Renal pelvis (tissue), 4 donors: ENCODE data around the gene TRPC4AP. TPM values are rescaled to one million over a fixed set of nuclear protein-coding genes. Genes with fewer than 3 reads are reported as not detected.
A peak's percentile ranks its signal among the peaks of the same experiment; 100 is the strongest.

Source experiments
- DNase-seq: peaks from one replicate; pipeline ENCODE4 v3.0.0-alpha.2; 2013
- polyA plus RNA-seq, 3 donors: library from polyadenylated mRNA; unstranded; fragments of 120-200 nt; gene quantifications; one replicate each; pipeline ENCODE4 v1.2.1, GENCODE V29; 2013; ENCODE audit not compliant: insufficient read length in 3 of 3

Gene TRPC4AP
- polyA plus RNA-seq, 3 donors, result 63.0 to 70.7 (median 70.1) TPM

DNA sequence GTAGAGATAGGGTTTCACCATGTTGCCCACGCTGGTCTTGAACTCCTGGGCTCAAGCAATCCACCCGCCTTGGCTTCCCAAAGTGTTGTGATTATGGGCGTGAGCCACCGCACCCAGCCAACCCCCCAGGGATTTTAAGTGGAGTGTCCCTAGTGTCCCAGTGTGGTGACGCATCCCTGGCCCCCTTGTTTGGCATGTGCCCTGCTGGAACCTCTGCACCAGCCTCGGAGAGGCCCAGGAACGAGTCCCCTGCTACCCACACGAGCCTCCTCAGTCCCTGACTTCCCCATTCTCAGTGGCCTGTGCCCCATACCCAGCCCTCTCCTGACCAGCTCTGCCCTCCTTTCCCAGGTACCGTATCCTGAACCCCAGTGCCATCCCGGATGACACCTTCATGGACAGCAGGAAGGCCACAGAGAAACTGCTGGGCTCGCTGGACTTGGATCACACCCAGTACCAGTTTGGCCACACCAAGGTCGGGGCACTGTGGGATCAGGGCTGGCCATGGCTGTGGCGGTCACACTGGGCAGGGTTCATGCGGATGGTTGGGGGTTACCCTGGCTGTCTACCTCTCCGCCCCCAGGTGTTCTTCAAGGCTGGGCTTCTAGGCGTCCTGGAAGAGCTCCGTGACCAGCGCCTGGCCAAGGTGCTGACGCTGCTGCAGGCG is 99.7 kb downstream of the TRPC4AP start:
- DNase-seq, result no peak

DNA sequence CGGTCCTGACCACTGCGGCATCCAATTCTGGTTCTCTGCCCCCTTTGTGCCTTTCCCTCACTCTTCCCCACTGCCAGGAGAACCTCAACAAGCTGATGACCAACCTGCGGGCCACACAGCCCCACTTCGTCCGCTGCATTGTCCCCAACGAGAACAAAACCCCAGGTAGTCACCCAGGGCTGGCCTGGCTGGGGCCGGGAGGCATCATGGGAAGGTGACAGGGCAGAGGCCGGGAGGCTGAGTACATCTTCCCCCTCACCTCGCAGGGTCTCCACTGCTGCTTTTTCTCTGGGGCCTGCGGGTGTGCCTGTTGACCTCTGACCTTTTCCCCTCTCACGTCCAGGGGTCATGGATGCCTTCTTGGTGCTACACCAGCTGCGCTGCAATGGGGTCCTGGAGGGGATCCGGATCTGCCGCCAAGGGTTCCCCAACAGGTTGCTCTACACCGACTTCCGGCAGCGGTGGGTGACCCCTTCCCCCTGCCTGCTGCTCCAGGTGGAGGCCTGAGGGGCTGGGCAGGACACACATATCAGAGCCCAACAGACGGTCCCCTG is 101.9 kb downstream of the TRPC4AP start:
- DNase-seq, result no peak

DNA sequence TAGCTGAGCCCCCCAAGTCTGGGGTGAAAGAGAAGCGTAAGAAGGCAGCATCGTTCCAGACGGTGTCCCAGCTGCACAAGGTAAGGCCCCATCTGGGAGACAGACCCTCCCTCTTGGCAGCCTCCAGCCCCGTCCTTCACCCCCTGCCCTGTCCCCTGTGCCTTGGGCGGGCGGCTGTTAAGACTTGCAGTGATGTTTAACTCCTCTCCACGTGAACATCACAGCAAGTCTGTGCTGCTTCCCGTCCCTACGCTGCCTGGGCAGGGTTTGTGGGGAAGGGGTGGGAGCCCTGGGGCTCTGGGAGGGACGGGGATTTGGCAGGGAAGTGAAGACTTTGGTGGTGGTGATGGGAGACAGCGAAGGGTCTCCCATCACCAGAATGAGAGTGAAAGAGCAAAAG is 102.4 kb downstream of the TRPC4AP start:
- no peak for DNase-seq

DNA sequence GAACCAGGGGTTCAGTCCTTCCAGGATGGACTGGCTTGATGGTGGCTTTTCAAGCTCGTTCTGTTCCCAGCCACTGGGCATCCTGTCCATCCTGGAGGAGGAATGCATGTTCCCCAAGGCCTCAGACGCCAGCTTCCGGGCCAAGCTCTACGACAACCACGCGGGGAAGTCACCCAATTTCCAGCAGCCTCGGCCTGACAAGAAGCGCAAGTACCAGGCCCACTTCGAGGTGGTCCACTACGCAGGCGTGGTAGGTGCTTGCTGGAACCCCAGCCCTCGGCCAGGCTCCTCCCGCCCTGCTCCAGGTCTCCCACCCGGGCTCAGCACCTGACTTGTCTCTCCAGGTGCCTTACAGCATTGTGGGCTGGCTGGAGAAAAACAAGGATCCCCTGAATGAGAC is 102.9 kb downstream of the TRPC4AP start:
- no peak for DNase-seq

DNA sequence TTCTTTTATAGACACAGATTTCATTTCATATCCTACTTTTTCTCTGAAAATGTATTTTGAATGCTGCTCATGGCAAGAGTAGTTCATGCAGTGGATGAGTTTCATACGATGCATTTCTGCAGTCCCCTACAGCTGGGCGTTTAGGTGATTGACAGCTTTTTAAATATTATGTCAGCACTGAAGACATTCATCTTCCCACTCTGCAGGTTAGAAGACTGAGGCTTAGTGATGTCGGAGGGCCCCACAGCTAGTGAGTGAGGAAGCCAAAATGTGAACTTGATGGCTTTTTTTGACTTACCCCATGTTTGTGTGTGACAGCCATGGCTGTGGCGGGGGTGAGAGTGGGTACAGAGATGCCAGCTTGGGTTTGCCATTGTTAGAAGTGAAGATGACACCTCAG is 103.5 kb downstream of the TRPC4AP start:
- DNase-seq, result no peak

DNA sequence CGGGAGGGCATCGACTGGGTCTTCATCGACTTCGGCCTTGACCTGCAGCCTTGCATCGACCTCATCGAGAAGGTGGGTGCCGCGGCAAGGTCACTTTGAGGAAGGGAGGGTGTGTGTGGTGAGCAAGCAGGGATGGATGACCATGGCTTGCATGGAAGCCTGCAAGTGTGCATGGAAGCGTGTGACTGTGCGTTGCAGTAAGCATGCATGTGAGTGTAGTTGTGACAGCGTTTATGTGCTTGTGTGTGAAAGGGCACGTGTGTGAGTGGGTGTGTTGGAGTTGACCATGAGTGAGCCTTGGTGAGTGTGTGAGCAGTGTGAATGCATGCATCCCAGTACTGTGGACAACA is 104.4 kb downstream of the TRPC4AP start:
- no peak for DNase-seq

DNA sequence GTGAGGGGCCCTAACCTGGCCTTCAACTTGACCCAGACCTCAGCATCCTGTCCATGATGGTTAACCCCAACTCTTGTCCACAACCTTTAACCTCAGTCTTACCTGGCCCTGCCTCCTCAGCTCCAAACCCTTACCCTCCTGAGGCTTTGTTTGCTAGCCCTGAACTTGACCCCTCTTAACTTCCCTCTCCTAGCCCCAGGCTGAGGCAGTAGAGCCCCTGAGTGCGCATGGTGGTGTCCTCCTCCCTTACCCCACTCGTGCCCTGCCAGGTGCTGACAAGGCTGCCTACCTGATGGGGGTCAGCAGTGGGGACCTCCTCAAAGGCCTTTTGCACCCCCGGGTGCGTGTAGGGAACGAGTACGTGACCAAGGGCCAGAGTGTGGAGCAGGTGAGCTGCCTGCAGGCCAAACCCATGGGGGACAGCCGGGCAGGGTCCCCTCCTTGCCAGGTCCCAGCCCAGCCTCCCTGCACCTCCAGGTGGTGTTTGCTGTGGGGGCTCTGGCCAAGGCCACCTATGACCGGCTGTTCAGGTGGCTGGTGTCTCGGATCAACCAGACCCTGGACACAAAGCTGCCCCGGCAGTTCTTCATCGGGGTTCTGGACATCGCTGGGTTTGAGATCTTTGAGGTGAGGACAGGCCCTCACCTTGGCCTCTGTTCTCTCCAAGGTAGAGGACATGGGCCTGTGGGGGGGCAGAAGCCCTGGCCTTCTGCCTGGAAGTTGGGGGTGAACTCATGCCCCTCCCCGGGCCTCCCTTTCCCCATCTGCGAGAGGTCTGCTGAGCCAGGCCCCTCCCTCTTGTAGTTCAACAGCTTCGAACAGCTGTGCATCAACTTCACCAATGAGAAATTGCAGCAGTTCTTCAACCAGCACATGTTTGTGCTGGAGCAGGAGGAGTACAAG is 105.1 kb downstream of the TRPC4AP start:
- peak; percentile 20 for DNase-seq

DNA sequence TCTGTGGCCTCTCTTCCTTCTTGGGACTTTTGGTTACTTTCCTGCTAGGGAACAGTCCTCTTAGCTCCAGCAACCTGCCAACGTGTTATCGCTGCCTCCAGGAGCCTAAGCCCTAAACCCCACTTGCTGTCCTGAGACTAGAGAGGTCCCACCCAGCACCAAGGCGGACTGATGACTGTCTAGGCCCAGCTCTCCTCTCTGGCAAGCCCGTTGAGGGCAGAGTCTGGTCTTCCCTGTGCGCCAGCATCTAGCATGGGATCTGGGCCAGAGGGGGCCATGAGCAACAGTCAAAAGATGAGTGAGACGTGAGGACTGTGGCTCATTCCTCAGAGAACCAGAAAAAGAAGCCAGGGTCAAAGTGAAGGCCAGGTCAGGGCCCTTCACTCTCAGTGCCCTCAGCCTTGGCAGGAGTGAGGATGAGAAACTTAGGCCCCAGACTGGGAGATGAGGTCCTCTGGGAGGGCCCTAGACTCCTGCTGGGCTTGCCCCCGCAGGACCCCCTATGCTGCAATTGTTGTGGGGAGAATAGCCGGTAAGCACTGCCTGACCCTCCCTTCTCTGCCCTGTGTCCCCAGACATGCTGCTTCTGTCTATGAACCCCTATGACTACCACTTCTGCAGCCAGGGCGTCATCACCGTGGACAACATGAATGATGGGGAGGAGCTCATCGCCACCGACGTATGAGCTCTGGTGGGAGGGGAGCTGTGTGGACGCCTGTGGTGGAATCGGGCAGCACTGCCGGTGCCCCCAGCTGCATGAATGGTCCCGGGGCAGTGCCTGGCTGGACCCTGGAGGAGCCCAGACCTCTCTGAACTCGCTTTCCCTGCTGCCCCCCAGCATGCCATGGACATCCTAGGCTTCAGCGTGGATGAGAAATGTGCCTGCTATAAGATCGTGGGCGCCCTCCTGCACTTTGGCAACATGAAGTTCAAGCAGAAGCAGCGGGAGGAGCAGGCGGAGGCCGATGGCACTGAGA is 106.0 kb downstream of the TRPC4AP start:
- no peak for DNase-seq

DNA sequence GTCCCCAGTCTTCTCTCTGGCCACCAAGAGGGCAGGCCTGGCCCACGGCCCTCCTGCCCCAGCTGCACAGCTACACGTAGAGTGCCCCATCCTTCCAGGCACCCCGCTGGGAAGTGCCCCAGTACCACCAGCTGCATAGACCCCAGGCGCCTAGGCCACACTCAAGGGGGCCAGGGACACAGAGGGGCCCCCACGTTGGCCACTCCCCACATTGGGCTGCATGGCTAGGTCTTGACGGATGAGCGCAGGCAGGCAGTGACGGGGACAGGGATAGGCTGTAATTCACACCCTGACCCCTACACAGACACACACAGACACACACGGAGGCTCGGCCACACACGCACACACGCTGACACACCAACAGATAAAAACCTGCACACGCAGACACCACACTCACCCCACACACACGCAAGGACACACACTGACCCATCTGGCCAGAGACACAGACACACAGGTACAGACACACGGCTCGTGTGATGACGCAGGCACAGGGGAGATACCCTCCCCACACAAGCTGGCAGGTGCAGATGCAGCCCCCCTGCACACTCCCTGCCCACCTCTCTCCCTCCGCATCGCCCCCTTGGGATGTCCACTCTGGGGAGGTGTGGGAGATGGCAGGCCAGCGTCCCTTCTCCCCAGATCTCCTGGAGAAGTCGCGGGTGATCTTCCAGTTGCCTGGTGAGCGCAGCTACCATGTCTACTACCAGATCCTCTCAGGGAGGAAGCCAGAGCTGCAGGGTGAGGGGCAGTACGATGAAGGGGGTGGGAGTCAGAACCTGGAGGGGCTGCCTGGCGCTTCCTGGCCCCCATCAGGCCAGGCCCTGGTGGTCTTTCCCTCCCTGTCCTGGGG is 106.9 kb downstream of the TRPC4AP start:
- DNase-seq, result peak; percentile 12

DNA sequence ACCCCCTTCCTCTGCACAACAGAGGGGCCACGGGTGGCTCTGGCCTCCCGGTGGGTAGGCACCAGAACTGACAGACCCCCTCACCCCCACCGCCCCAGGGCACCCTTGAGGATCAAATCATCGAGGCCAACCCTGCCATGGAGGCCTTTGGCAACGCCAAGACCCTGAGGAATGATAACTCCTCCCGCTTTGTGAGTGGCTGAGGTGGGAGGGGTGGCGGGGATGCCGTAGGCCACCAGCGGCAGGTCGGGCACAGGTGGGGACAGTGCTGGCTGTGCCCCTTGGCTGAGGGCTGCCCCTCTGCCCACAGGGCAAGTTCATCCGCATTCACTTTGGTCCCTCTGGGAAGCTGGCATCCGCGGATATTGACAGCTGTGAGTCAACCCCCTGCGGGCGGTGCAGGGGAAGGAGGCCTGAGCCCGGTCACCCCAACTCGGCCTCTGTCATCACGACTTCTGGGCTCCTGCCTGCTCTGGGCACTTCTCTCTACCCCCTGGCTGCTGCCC is 107.8 kb downstream of the TRPC4AP start:
- no peak for DNase-seq

DNA sequence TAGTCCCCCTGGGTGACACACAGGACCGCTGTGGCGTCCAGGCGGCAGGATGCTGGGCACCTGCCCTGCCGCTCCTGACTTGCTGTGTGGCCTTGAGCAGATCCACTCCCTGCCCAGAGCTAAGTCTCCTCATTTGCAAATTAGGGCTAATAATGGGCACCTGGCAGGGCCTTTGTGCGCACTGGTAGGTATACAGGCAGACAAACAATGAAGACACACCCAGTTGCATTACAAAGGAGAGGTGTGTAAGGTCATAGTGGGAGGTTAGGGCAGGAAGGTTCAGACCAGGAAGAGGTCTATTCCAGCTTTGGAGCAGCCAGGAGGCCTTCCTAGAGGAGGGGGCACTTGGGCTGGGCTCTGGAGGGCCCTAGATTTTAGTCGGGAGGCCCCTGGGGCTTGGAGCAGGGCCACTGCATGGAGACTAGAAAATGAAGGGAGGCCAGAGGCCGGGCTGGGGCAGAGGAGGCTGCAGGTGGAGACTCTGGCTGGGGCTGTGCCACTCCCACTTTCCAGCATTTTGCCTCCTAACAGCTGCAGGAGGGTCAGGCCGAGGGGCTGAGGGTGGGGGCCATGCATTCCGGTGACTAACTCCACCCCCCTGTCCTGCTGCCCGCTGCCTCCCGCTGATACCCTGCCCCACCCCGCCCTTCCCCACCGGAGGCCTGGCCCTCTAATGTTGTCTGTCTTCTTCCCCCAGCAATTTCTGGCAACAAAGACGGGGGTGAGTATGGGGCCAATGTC is 108.4 kb downstream of the TRPC4AP start:
- no peak for DNase-seq

DNA sequence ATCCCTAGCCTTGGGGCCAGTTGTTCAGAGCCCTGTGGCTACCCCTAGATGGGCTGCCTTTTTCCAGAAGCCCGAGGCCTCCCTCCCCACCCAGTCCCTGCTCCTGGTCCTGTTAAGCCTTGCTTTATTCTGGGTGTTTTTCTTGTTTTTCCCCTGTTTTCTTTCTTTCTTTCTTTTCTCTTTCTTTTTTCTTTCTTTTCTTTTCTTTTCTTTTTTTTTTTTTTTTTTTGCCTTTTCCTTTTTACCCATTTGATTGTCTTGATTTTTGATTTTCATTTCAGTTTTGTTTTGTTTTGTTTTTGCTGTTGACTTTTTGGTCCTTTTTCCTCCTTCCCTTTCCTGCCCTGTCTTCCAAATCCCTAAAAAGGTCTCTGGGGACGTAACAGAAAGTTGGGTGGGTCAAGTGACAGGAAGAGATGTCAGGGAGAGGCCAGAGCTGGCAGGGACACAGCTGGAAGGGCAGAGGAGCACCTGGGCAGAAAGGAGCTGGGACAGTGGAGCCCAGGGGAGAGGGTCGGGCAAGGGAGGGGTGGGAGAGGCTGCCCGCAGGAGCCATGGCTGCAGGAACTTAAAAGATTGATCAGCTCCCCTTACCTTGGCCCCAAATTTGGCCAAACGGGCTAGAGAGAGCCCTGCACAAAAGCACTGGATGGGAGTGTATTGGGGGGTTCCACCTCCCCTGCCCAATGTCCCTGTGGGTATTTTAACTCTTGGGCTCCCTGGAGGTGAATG is 109.4 kb downstream of the TRPC4AP start:
- DNase-seq, result no peak

DNA sequence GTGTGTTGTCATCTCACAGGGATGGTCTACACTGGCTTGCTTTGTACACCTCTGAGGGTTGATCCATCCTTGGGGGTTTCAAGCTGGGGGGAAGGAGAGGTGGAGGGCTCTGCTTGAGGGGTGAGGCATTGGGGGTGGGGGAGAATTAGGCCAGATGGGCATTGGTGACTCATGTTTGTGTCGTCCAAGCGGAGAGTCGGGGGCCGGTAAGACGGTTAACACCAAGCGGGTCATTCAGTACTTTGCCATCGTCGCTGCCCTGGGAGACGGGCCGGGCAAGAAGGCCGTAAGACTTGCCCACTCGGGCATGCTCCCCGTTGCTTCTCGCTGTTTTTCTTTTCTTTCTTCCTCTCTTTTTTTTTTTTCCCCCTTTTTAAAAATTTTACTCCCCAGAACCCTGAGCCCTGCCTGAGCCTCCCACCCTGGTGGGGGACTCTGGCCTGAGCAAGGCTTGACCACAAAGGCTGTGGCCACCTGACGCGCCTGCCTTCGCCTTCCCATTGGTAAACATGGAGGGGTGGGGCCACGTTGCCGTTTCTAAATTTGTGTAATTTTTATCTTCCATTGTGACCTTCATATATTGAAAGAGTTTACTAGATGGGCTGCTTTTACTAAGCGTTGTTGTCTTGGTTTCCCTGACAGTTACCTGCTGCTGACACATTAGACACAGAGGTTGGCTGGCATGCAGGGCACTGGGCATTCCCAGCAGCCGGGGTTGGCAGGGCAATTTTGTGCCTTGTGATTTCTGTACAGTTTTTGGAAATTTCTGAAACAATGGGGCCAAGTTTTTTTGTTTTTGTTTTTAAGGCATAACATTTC is 110.1 kb downstream of the TRPC4AP start:
- no peak for DNase-seq

DNA sequence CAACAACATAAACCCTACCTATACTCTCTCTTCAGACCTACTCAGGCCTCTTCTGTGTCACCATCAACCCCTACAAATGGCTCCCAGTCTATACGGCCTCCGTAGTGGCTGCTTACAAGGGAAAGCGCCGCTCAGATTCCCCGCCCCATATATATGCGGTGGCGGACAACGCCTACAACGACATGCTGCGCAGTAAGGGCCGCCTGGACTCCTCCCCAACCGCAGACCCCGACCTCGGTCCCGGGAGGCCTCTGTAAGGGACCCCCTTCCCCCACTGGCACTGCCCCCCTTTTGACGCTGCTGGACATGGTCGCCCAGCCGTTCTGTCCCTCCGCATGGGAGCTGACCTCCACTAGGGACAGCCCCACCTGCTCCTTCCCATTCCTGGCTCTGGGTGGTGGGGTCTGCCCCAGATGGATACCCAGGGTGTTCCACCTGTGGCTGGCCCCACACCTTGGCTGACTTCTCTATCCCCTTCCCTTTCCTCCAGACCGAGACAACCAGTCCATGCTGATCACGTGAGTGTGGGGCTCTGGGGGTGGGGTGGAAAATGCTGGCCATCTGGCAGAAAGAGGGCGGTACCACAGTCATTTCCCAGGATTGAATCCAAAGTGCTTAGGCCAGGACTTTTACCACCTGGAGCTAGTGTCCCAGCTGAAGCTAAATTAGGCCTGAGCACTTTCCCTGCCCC is 111.9 kb downstream of the TRPC4AP start:
- no peak for DNase-seq

DNA sequence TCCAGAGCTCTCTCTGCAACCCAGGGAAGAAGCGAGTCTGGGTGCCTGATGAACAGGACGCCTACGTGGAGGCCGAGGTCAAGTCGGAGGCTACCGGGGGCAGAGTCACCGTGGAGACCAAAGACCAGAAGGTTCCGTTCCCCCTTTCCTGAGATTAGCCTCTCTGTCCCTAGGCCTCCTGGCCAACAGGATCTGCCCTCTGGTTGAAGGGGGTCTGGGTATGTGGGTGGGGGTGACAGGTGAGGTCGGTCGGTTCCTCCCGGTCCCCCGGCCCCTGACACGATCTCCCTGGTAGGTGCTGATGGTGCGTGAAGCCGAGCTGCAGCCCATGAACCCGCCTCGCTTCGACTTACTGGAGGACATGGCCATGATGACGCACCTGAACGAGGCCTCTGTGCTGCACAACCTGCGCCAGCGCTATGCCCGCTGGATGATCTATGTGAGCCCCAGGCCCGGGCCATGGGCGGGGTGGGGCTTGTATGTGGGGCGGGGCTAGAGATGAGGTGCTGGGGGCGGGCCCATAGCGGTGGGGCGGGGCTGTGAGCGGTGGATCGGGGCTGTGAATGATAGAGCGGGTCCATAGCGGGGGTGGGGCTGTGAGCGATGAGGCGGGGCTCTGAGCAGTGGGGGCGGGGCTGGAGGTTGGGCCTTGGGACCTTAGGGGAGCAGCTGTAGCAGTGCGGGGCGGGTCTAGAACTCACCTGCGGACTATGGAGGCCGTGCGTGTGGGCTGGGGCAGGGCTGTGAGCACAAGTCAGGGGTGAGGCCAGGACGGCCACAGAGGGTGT is 113.0 kb downstream of the TRPC4AP start:
- no peak for DNase-seq

DNA sequence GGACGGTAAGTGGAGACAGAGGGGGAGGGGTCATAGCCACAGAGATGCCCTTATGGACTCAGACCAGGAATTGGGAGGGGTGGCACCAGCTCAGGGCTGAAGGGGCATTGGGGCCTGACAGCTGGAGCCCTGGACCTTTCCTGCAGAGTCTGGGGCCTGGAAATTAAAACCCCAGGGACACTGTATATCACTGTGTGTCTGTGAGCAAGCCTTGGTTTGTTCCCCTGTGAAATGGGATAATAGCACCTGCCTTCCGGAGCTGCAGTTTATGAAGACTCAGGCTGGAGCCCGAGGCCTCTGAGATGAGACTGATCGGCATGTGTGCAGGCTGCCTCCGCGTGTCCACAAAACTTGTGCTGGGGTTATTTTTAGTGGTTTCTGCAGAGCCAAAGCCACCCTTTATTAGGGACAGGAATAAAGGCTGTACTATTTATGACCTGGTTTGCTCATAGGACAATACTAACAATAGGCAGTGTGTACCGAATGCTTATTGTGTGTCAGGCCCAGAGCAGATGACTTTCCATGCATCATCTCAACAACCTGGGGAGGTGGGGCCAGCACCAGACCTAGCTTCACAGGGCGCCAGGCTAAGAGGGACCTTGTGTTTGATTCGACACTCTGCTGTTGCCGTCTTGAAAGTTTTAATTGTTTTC is 114.4 kb downstream of the TRPC4AP start:
- no peak for DNase-seq
